Measurements from ENCODE around the gene TUBG2. TPM values are rescaled to one million over a fixed set of nuclear protein-coding genes. Genes with fewer than 3 reads are reported as not detected.

Gene TUBG2
- total and polyA plus RNA-seq, 2 of the 8 experiments (the other 6 are each of a cell fraction or from before 2014, with no cell fraction given) = 14.8 to 16.6 TPM

- no peak overlapping the region for H2AFZ ChIP-seq (ENCODE audit: low read length)
- FAIRE-seq = no peak
- peaks cover 0 to 2% of the 10 kb centered on the region in 2 experiments for H4K20me1 ChIP-seq (replicated peaks in 1 of 2; ENCODE audit: control insufficient read depth in 1 of 2, insufficient read depth in 2 of 2, low read length in 2 of 2)
- no peaks in the 10 kb centered on the region for H3K27me3 ChIP-seq (replicated peaks in 1 of 4; ENCODE audit: control insufficient read depth in 3 of 4, extremely low read depth in 1 of 4, insufficient read depth in 3 of 4, low read length in 3 of 4)
- H3K23me2 ChIP-seq (ENCODE audit: low read depth, low read length) = peaks cover 6% of the 10 kb centered on the region; the same call in 1 of the 2 replicates
- no peak overlapping the region for H2BK15ac ChIP-seq (ENCODE audit: low read length)
- H4K8ac ChIP-seq (ENCODE audit: extremely low read depth, insufficient read depth, low read length) = no peak overlapping the region
- POLR2A ChIA-PET (ENCODE audit: partially characterized antibody) = interaction anchor here (1.1 to 16.6 kb wide), 5 partner anchors 10 to 43 kb away, joined by 3 to 239 read pairs (median 3); partner anchors contain the start of genes CCR10 and PLEKHH3
- H3K36me3 ChIP-seq (ENCODE audit: control insufficient read depth in 2 of 4, insufficient read depth in 4 of 4, low read length in 3 of 4) = peaks cover 0 to 11% (median 5%) of the 10 kb centered on the region in 4 experiments; a peak in 4 of 8 replicates
- no peaks in the 10 kb centered on the region for H3K9me3 ChIP-seq (ENCODE audit: insufficient read depth in 2 of 2, low read depth in 1 of 2, low read length in 1 of 2)
- no peak overlapping the region for H2BK5ac ChIP-seq (ENCODE audit: low read depth, low read length)
- H3K18ac ChIP-seq (ENCODE audit: extremely low read depth, low read length) = no peak overlapping the region
- no peaks in the 10 kb centered on the region for H3K79me1 ChIP-seq (ENCODE audit: low read depth, low read length)
- no peak overlapping the region for H4K5ac ChIP-seq (ENCODE audit: insufficient read length, low read depth, low read length)
- H3K4me2 ChIP-seq (ENCODE audit: insufficient read depth in 1 of 2, low read depth in 2 of 2, low read length in 2 of 2) = 0 out of 4 replicates have a peak overlapping the region, but pooled peaks have one; percentile 53 to 72
- WGBS, 2 experiments (ENCODE audit: extremely low coverage in 1 of 2, insufficient coverage in 1 of 2, insufficient read length in 1 of 2, insufficient replicate concordance in 2 of 2, low coverage in 1 of 2, low lambda C conversion rate in 2 of 2, missing lambda C conversion rate in 1 of 2) = 82% methylated on average over 7 of the region's 7 CpGs; no CpG with 5 or more reads in 1 of the 2 experiments
- DNase-seq (ENCODE audit: low read depth in 1 of 2, low spot score in 2 of 2) = no peak
- H3K56ac ChIP-seq (replicated peaks; ENCODE audit: insufficient read length, low read depth, low read length) = no peak overlapping the region
- no peak overlapping the region for H3K27ac ChIP-seq (ENCODE audit: low read depth, low read length)
- CTCF ChIA-PET (ENCODE audit: partially characterized antibody) = interaction anchor here (0.6 to 6.4 kb wide), 8 partner anchors 12 to 87 kb away, joined by 3 to 40 read pairs (median 7); partner anchors contain the start of genes CCR10 and PLEKHH3
- H2BK12ac ChIP-seq (ENCODE audit: low read depth, low read length) = no peak overlapping the region
- H3K4me3 ChIP-seq (ENCODE audit: extremely low read depth in 1 of 4, insufficient read depth in 2 of 4, low read depth in 3 of 4, low read length in 4 of 4) = peak overlapping the region in 1 of 4 experiments; percentile 47; a peak in 1 of 8 replicates
- H2BK120ac ChIP-seq (replicated peaks; ENCODE audit: low read depth, low read length) = no peak overlapping the region
- H2BK20ac ChIP-seq (ENCODE audit: low read length) = no peak overlapping the region
- no peak overlapping the region for H3K4ac ChIP-seq (replicated peaks; ENCODE audit: insufficient read length, low read depth, low read length)
- H3K9ac ChIP-seq (replicated peaks in 1 of 4; ENCODE audit: extremely low read depth in 1 of 4, low read depth in 3 of 4, low read length in 3 of 4) = no peak overlapping the region
- H2AK5ac ChIP-seq (ENCODE audit: low read depth, low read length) = no peak overlapping the region
- peaks cover 0 to 11% (median 6%) of the 10 kb centered on the region in 4 experiments; a peak in 5 of 7 replicates for H3K4me1 ChIP-seq (replicated peaks in 1 of 4; ENCODE audit: control insufficient read depth in 3 of 4, insufficient read depth in 4 of 4, low read length in 3 of 4)
- H4K91ac ChIP-seq (replicated peaks; ENCODE audit: insufficient read length, low read length) = no peak overlapping the region
- no peak overlapping the region for H3K14ac ChIP-seq (ENCODE audit: insufficient read length)
- no peak overlapping the region for H3K23ac ChIP-seq (ENCODE audit: insufficient read length)
- no peaks in the 10 kb centered on the region for H3K79me2 ChIP-seq (ENCODE audit: control insufficient read depth in 1 of 2, insufficient read depth in 2 of 2, low read length in 2 of 2)
- TF ChIP-seq TEAD4 (IDR thresholded peaks at IDR 0.05; ENCODE audit: low read depth, low read length) = no peak
- TF ChIP-seq ZNF274 (IDR thresholded peaks at IDR 0.05; ENCODE audit: borderline replicate concordance, extremely low read depth, low read length) = no peak
- TF ChIP-seq ATF2 (IDR thresholded peaks at IDR 0.05; ENCODE audit: low read length) = no peak
- TF ChIP-seq SIN3A (conservative IDR thresholded peaks at IDR 0.05 in 1 of 2, IDR thresholded peaks at IDR 0.05 in 1 of 2; ENCODE audit: low read depth in 1 of 2, low read length in 2 of 2) = no peak
- TF ChIP-seq FOSL1 (IDR thresholded peaks at IDR 0.05; ENCODE audit: insufficient read depth, low read depth, low read length) = no peak
- TF ChIP-seq RXRA (IDR thresholded peaks at IDR 0.05; ENCODE audit: insufficient read depth, low read depth, low read length) = no peak
- TF ChIP-seq SP1 (IDR thresholded peaks at IDR 0.05; ENCODE audit: low read depth, low read length) = no peak
- TF ChIP-seq CHD2 (IDR thresholded peaks at IDR 0.05; ENCODE audit: low read length) = no peak
- TF ChIP-seq SIRT6 (IDR thresholded peaks at IDR 0.05; ENCODE audit: low read length) = no peak
- no peak for TF ChIP-seq CHD1 (IDR thresholded peaks at IDR 0.05; ENCODE audit: low read depth, low read length)
- no peak for TF ChIP-seq EZH2 (IDR thresholded peaks at IDR 0.05; ENCODE audit: low read depth, low read length, severe bottlenecking)
Observed at GRCh38 chr17:42660692-42661345, 1.7 kb downstream of the TUBG2 start.
